Measurements from ENCODE around the gene ARHGEF7.

GRCh38 chr13:111261326-111261725 lies 146.2 kb downstream of the ARHGEF7 start:
- no peak for TF ChIP-seq YY1 (IDR thresholded peaks at IDR 0.05; ENCODE audit: insufficient read depth, insufficient read length)
- TF ChIP-seq SUZ12 (IDR thresholded peaks at IDR 0.05; ENCODE audit: extremely low read depth, insufficient read depth, insufficient read length): no peak
- no peak for TF ChIP-seq ZNF274 (IDR thresholded peaks at IDR 0.05; ENCODE audit: low read depth, low read length)
